Hematopoietic multipotent progenitor cell (in vitro differentiated cells): ENCODE data around the gene PCSK4. TPM values are rescaled to one million over a fixed set of nuclear protein-coding genes. Genes with fewer than 3 reads are reported as not detected.
A peak's percentile ranks its signal among the peaks of the same experiment; 100 is the strongest.

Source experiments
- DNase-seq, 3 donors: peaks; one replicate each; pipeline ENCODE4 v3.0.0-alpha.2; 2011 to 2015; ENCODE audit warnings: low read depth in 2 of 3, low spot score in 2 of 3
- total RNA-seq: library from RNA; depleted of rRNA; stranded (reverse); fragments of >200 nt; gene quantifications from one replicate; pipeline ENCODE4 v1.2.3, GENCODE V29; 2012

PCSK4 gene
- total RNA-seq, 1 donor = 11.6 TPM

- no peak for DNase-seq
These were observed 33.0 kb downstream of the PCSK4 start for GRCh38 chr19:1457031-1457739.

GRCh38 chr19:1456121-1456900 is 33.8 kb downstream of the PCSK4 start:
- DNase-seq = no peak

- peak in 2 of 3 donors; percentile 76 to 78 for DNase-seq
These were observed 34.6 kb downstream of the PCSK4 start for GRCh38 chr19:1455336-1456120.

GRCh38 chr19:1455002-1455335 is 35.2 kb downstream of the PCSK4 start:
- peak in 2 of 3 donors; percentile 90 to 91 for DNase-seq

GRCh38 chr19:1453525-1454364 is 36.4 kb downstream of the PCSK4 start:
- peak in 1 of 3 donors; percentile 60 for DNase-seq

- no peak for DNase-seq
These were observed 37.2 kb downstream of the PCSK4 start for GRCh38 chr19:1452802-1453524.

GRCh38 chr19:1451916-1452801 is 38.0 kb downstream of the PCSK4 start:
- no peak for DNase-seq

- no peak for DNase-seq
These were observed 39.1 kb downstream of the PCSK4 start for GRCh38 chr19:1450735-1451731.

- peak in 1 of 3 donors; percentile 41 for DNase-seq
These were observed 40.4 kb downstream of the PCSK4 start, which contains the start of gene APC2 for GRCh38 chr19:1449467-1450442. TSS of gene APC2 (plus strand) at chr19:1450121. CDS start at chr19:1453002, 2,881 bp downstream.

GRCh38 chr19:1447944-1448343 is 42.2 kb downstream of the PCSK4 start:
- DNase-seq = no peak

GRCh38 chr19:1447504-1447903 is 42.6 kb downstream of the PCSK4 start:
- no peak for DNase-seq

- DNase-seq = peak in 1 of 3 donors; percentile 64
These were observed 43.3 kb downstream of the PCSK4 start for GRCh38 chr19:1446713-1447481.

GRCh38 chr19:1445932-1446712 is 44.0 kb downstream of the PCSK4 start:
- no peak for DNase-seq

GRCh38 chr19:1445185-1445931 is 44.8 kb downstream of the PCSK4 start:
- peak; percentile 57 to 72 (median 65) for DNase-seq
